ENCODE measurements around the gene NUP160.
"Not testable (repeated sequence)": the region's sequence is repeated elsewhere in the genome, so short reads cannot be mapped to it uniquely, and the experiment has no call there.

Gene NUP160

GRCh38 chr11:47864901-47865300 lies 16.8 kb upstream of the NUP160 start:
- FAIRE-seq (no peak), DNase-seq (ENCODE audit: insufficient read length, low spot score) (no peak)

GRCh38 chr11:47863898-47864430 lies 15.8 kb upstream of the NUP160 start:
- no peak for FAIRE-seq
- DNase-seq (ENCODE audit: insufficient read length, low spot score), result no peak

DNA sequence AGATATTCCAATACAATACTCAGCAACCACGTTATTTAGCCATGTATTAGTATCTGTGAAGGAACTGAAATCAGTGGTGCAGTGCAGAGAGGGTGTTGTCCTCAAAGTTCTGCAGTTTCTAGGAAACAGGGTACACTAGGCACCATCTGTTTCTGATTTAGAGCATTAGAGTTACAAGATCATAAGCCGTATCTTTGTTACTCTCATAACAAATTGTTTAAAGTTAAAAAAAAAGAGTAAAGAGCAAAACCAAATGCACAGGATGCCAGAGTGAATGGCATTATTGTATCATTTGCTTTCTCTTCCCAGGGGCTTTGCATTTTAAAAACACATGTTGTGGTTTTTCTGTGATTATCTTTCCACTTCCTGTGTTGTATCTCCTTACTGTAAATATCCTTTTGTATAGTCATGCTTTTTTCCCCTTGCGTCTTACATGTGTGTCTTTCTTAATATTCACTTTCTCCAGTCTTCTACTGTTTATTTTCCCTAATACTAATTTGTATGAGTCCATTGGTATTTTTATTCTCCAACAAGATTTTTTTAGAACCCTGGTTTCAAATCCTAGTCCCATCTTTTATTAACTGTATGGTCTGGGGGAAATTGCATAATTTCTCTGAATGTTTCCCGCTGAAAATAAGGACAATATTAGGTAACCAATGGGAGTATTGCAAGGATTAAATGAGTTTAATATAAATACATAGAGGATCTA lies 15.2 kb upstream of the NUP160 start:
- DNase-seq (ENCODE audit: insufficient read length, low spot score), result no peak
- FAIRE-seq, result peak; percentile 91

GRCh38 chr11:47861728-47862127 lies 13.6 kb upstream of the NUP160 start:
- no peak for FAIRE-seq

DNA sequence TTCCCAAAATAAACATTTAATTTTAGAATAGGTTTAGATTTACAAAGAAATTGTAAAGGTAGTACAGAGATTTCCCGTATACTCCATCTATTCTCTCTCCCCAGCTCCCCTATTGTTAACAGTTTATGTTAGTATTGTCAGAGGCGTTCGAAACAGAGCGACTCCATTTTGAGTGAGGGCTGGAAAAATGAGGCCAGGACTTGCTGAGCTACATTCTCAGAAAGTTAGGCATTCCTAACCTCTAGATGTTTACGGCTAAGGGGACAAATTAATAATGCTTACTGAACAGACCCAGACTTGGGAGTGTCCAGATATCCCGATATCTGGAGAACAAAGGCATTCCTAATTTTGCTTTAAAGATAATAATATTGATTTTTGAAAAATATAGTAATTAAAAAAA lies 12.4 kb upstream of the NUP160 start:
- FAIRE-seq, result no peak

More at GRCh38 chr11:47861728-47862127, 13.6 kb upstream of the NUP160 start:
- no peak for DNase-seq (ENCODE audit: insufficient read length, low spot score)

DNA sequence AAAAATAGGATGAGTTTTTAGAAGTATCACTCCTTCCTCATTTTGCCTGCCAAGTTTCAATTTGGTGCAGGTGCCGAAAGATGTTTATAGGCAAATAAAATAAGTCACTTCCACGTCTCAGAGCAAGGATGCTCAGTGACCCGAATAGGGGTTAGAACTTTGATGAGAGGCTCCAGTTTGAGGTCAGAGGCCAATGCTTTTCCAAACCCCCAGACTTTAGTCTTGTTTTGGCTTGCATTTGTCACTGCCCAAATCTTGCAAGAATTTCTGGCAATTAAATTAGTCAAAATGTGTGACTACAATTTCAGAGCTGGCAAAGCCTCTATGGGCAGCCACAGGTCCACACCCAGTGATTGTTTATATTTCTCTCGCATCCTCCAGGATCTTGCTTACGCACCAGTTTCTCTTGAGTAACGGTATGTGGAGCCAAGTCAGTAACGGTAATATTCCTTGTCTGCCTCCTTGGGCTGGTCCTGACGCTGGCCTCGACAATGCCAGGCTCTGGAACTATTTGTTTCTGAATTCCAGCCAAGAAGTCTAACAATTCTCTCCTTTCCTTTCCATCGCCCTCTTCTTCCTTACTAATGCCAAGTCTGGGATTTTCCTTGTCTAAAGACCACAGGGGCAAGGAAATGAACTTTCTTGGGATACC lies 9.9 kb upstream of the NUP160 start:
- DNase-seq (ENCODE audit: insufficient read length, low spot score), result no peak
- peak; percentile 21 for FAIRE-seq

More for the DNA sequence above, 12.4 kb upstream of the NUP160 start:
- no peak for DNase-seq (ENCODE audit: insufficient read length, low spot score)

DNA sequence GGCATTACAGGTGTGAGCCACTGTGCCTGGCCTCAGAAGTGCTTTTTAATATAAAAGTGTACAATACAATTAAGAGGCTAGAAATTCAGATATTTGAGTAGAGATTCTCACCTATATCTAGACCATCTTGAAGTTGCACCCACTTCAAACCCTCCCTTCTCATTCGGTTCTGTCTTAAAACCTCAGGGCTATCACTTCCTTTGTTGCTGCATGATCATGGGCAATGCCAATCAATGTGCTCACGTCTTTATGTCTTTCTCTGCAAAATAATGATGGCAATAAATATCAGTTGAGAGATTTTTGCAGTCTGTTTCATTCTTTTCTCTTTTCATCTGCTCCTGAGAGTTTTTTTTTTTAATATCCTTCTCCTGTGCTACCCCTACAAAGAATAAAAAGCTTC lies 9.3 kb upstream of the NUP160 start:
- DNase-seq (ENCODE audit: insufficient read length, low spot score) (no peak), FAIRE-seq (no peak)

GRCh38 chr11:47856186-47856585 lies 8.0 kb upstream of the NUP160 start:
- DNase-seq (ENCODE audit: insufficient read length, low spot score) (no peak), FAIRE-seq (no peak)

GRCh38 chr11:47854667-47855066 lies 6.5 kb upstream of the NUP160 start:
- FAIRE-seq (peak; percentile 84), DNase-seq (ENCODE audit: insufficient read length, low spot score) (no peak)

GRCh38 chr11:47852053-47852452 lies 3.9 kb upstream of the NUP160 start:
- FAIRE-seq (no peak), DNase-seq (ENCODE audit: insufficient read length, low spot score) (no peak)

GRCh38 chr11:47850337-47850736 lies 2.2 kb upstream of the NUP160 start:
- DNase-seq (ENCODE audit: insufficient read length, low spot score), result no peak
- peak; percentile 89 for FAIRE-seq

DNA sequence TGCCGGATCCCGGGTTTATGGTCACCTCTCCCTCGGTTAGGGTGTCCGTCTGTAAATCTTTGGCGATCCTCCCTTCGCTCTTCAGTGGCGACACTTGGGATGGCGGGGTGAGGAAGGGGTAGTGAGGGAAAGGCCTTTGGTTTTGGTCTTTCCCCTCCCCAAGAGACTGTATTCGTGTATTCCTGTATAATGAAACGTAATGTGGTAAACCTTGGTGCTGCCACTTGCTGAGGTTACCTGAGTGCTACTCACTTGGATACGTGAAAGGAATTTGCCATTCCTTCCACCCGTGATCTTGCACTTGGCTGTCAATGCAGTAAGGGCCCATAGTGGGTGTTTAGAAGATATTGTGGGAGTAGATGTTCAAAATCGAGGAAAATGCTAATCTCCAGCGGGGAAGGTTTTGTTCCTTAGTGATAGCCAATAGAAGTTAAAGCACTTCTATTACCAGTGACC lies 578 bp upstream of the NUP160 start:
- FAIRE-seq (no peak), DNase-seq (ENCODE audit: insufficient read length, low spot score) (no peak)

- FAIRE-seq (no peak), DNase-seq (ENCODE audit: insufficient read length, low spot score) (no peak)
Observed at GRCh38 chr11:47847537-47847891, 636 bp downstream of the NUP160 start.

DNA sequence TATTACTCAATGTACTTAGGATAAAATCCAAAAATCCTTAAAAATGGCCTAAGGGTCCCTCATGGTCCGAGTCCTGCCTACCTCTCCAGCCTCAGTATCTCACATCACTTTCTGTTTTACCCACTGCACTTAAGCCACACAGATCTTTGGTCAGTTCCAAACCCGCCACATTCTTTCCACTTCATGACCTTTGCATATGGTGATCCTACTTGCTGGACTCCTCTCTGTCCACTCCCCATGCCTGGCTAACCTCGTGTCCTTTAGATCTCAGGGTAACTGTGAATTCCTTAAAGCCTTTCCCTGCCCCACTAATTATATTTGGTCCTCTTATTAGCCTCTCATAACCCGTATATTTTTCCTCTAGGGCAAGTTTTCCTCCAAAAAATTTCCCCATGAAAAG lies 1.2 kb downstream of the NUP160 start:
- DNase-seq (ENCODE audit: insufficient read length, low spot score), result no peak
- no peak for FAIRE-seq

DNA sequence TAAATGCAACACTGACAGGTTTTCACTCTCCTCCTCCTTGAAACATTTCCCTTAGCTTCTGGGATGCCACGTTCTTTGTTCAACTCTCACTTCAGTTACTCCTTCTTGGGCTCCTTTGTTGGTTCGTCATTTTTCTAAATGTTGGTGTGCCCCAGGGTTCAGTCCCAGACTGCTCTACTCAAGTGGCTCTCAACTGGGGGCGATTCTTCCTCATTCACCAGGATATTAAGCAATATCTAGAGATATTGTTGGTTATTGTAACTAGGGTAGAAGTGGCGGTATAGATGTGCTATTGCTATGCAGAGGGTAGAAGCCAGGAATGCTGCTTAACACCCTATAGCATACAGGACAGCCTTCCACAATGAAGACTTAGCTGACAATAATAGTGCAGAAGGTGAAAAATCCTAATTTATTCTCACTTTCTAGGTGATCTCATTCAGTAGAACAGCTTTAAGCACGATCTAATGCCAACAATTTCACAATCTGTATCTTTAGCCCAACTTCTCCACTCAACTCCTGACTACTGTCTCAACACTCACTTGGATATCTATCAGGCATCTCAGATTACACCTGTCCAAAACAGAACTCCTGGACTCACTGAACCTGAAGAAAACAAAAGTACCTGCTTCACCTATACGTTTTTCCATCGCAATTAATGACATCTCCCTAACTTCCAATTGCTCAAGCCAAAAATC lies 4.6 kb downstream of the NUP160 start:
- no peak for DNase-seq (ENCODE audit: insufficient read length, low spot score)
- FAIRE-seq, result no peak

DNA sequence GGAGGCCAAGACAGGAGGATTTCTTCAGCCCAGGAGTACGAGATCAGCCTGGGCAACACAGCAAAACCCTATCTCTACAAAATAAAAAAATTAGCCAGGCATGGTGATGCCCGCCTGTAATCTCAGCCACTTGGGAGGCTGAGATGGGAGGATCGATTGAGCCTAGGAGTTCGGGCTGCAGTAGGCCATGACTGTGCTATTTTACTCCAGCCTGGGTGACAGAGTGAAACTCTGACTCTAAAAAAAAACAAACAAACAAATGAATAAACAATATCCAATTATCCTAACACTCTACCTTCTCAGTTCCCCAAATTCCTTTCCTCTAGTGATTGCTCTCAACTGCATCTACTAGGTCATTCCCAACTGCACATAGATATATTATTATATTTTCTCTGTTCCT lies 5.4 kb downstream of the NUP160 start:
- DNase-seq (ENCODE audit: insufficient read length, low spot score) (no peak), FAIRE-seq (no peak)

DNA sequence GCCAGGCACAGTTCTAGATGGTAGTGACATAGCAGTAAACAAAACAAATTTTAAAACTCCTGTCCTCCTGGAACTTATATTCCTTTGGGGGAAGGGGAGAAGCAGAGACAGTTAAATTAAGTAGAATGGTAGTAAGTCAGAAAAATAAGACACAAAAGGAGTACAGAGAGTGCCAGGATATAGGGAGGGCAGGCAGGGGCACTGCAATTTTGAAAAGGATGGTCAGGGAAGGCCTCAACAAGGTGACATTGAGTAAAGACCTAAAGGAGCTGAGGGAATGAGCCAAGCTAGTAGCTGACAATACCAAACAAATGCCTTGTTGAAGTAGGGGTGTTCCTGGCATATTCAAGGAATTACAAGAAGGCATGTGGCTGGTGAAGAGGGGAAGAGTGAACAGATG lies 10.2 kb downstream of the NUP160 start:
- DNase-seq (ENCODE audit: insufficient read length, low spot score) (no peak), FAIRE-seq (no peak)

DNA sequence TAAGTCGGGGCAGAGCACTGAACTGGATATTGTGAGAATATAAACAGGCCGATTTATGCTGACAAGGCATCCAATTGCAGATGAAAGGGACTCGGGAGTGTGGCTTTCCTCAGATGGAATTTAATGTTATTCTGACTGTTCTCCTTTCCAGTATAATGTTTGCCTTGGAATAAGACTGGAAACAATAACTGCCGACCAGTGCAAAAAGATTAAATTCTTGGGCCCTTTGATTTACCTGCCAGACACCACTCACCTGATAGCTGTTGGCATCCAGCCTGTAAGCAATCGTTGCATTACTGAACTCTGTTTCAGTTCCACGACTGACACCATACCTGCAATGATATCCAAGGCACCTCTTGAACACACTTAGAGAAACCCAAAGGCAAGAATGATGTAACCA lies 10.9 kb downstream of the NUP160 start:
- FAIRE-seq (no peak), DNase-seq (ENCODE audit: insufficient read length, low spot score) (no peak)

- not testable (repeated sequence) for FAIRE-seq; DNase-seq (ENCODE audit: insufficient read length, low spot score)
Observed at GRCh38 chr11:47830013-47830412, 18.1 kb downstream of the NUP160 start.

- FAIRE-seq, result no peak
- DNase-seq (ENCODE audit: insufficient read length, low spot score), result no peak
Observed at GRCh38 chr11:47828284-47828683, 19.9 kb downstream of the NUP160 start.

- FAIRE-seq, result not testable (repeated sequence)
Observed at GRCh38 chr11:47822664-47823063, 25.5 kb downstream of the NUP160 start.

DNA sequence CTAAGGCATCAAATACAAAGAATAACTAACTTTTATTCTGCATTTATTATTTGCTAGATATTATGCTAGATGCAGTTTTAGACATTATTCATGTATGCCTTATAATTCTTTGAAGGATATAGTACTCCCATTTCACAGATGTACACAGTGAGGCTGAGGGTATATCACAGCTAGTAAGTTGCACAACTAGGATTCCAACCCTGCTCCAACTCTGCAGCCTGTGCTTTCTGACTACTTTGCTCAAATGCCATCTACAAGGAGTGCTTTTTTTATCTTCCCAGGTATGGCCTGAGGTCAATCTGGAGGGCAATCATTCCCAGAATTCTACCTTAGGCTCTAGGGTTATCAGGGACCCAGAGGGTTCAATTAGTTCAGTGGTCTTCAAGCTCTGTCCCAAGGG lies 28.4 kb downstream of the NUP160 start:
- no peak for FAIRE-seq

More at GRCh38 chr11:47822664-47823063, 25.5 kb downstream of the NUP160 start:
- DNase-seq (ENCODE audit: insufficient read length, low spot score), result not testable (repeated sequence)

More for the DNA sequence above, 28.4 kb downstream of the NUP160 start:
- no peak for DNase-seq (ENCODE audit: insufficient read length, low spot score)

All from GM19239 (cell line).